GM12864 (cell line): Measurements from ENCODE around the gene MYPN.

Experiments
- DNase-seq: peaks from one replicate; pipeline ENCODE4 v3.0.0-alpha.2; 2011; ENCODE audit warnings: low read depth
- H3K4me3 ChIP-seq: 2 replicates; pipeline ENCODE4 v1.5.1; 2011; ENCODE audit warnings: mild to moderate bottlenecking, low read depth, low read length, control low read depth
- CTCF ChIP-seq: IDR thresholded peaks from 2 replicates; pipeline ENCODE4 v1.5.1; 2011; ENCODE audit warnings: low read depth, mild to moderate bottlenecking, moderate library complexity, low read length, control low read depth, inconsistent platforms; ENCODE audit errors: missing control alignments

MYPN gene

GRCh38 chr10:68128015-68128414 is 18.7 kb downstream of the MYPN start:
- DNase-seq, result no peak
- H3K4me3 ChIP-seq, result no peak overlapping the region
- no peak for TF ChIP-seq CTCF

- no peak for DNase-seq
- H3K4me3 ChIP-seq, result no peak overlapping the region
- no peak for TF ChIP-seq CTCF
Observed at GRCh38 chr10:68132391-68132790, 23.1 kb downstream of the MYPN start.

- TF ChIP-seq CTCF, result no peak
- DNase-seq, result no peak
- no peak overlapping the region for H3K4me3 ChIP-seq
Observed at GRCh38 chr10:68133523-68133922, 24.2 kb downstream of the MYPN start.

- no peak for TF ChIP-seq CTCF
- H3K4me3 ChIP-seq, result no peak overlapping the region
- no peak for DNase-seq
Observed at GRCh38 chr10:68135362-68135761, 26.1 kb downstream of the MYPN start.

- no peak for DNase-seq
Observed at GRCh38 chr10:68135922-68136792, 26.9 kb downstream of the MYPN start.

GRCh38 chr10:68137171-68137570 is 27.9 kb downstream of the MYPN start:
- no peak for DNase-seq
- H3K4me3 ChIP-seq, result no peak overlapping the region
- no peak for TF ChIP-seq CTCF

More at GRCh38 chr10:68135922-68136792, 26.9 kb downstream of the MYPN start:
- H3K4me3 ChIP-seq, result no peak overlapping the region
- TF ChIP-seq CTCF, result no peak

- no peak for DNase-seq
- TF ChIP-seq CTCF, result no peak
- H3K4me3 ChIP-seq, result no peak overlapping the region
Observed at GRCh38 chr10:68138526-68138925, 29.2 kb downstream of the MYPN start.
